Thyroid gland (tissue), 4 donors: ENCODE measurements around the gene PNPLA1.

Experiments
- POLR2A ChIP-seq, 2 donors: fragments of 450-650 bp; IDR thresholded peaks; one replicate each; pipeline ENCODE4 v1.6.1; 2017; ENCODE audit warnings: antibody characterized with exemption in 2 of 2, mild to moderate bottlenecking in 2 of 2, moderate library complexity in 1 of 2
- TF ChIP-seq, protein P1 (sequence below), 6 experiments: fragments of 200-600 bp in 3 of 6; fragments of 450-650 bp in 3 of 6; sonication (generic) in 3 of 6; IDR thresholded peaks; one replicate each; pipeline ENCODE4 v1.5.1; 2016 to 2019; ENCODE audit warnings: antibody characterized with exemption in 6 of 6, mild to moderate bottlenecking in 2 of 6, inconsistent platforms in 1 of 6, moderate library complexity in 1 of 6

GRCh38 chr6:36340306-36340617 is 70.4 kb downstream of the PNPLA1 start:
- TF ChIP-seq, protein P1, sequence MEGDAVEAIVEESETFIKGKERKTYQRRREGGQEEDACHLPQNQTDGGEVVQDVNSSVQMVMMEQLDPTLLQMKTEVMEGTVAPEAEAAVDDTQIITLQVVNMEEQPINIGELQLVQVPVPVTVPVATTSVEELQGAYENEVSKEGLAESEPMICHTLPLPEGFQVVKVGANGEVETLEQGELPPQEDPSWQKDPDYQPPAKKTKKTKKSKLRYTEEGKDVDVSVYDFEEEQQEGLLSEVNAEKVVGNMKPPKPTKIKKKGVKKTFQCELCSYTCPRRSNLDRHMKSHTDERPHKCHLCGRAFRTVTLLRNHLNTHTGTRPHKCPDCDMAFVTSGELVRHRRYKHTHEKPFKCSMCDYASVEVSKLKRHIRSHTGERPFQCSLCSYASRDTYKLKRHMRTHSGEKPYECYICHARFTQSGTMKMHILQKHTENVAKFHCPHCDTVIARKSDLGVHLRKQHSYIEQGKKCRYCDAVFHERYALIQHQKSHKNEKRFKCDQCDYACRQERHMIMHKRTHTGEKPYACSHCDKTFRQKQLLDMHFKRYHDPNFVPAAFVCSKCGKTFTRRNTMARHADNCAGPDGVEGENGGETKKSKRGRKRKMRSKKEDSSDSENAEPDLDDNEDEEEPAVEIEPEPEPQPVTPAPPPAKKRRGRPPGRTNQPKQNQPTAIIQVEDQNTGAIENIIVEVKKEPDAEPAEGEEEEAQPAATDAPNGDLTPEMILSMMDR (IDR thresholded peaks at IDR 0.05) = no peak
- no peak for TF ChIP-seq POLR2A (IDR thresholded peaks at IDR 0.05)
